Lower leg skin (tissue), 3 donors: ENCODE data around the gene KCNG3.

ENCODE experiments used
- POLR2A ChIP-seq, 2 donors: fragments of 450-650 bp; IDR thresholded peaks; one replicate each; pipeline ENCODE4 v1.6.1; 2016 to 2017; ENCODE audit warnings: antibody characterized with exemption in 2 of 2, mild to moderate bottlenecking in 1 of 2, moderate library complexity in 1 of 2
- TF ChIP-seq, protein P1 (sequence below), 3 donors: fragments of 450-650 bp; IDR thresholded peaks; one replicate each; pipeline ENCODE4 v1.5.1; 2016; ENCODE audit warnings: antibody characterized with exemption in 3 of 3, mild to moderate bottlenecking in 3 of 3, moderate library complexity in 2 of 3

DNA sequence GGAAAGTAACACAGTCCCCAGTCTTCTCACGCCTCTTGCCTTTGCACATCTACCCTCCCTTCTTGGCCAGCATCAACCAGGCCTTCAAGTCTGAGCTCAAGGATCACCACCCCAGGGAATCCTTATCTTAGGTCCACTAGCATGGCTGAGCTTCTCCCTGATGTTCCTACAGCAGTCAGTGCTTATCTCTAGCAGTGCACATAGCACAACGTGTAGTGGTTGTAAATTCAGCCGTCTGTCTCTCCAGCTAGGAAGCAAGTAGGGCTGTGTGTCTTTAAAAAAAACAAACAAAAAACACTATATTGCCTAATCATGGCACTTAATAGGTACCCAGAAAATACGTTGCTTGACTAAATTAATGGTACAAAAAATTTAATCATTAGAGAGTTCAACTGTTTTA lies 29.2 kb downstream of the KCNG3 start:
- TF ChIP-seq, protein P1, sequence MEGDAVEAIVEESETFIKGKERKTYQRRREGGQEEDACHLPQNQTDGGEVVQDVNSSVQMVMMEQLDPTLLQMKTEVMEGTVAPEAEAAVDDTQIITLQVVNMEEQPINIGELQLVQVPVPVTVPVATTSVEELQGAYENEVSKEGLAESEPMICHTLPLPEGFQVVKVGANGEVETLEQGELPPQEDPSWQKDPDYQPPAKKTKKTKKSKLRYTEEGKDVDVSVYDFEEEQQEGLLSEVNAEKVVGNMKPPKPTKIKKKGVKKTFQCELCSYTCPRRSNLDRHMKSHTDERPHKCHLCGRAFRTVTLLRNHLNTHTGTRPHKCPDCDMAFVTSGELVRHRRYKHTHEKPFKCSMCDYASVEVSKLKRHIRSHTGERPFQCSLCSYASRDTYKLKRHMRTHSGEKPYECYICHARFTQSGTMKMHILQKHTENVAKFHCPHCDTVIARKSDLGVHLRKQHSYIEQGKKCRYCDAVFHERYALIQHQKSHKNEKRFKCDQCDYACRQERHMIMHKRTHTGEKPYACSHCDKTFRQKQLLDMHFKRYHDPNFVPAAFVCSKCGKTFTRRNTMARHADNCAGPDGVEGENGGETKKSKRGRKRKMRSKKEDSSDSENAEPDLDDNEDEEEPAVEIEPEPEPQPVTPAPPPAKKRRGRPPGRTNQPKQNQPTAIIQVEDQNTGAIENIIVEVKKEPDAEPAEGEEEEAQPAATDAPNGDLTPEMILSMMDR (IDR thresholded peaks at IDR 0.05): no peak
- TF ChIP-seq POLR2A (IDR thresholded peaks at IDR 0.05): no peak
